CD4-positive, alpha-beta T cell treated with Interleukin-12 subunit alpha and Interleukin-12 subunit beta, for 1 hour (primary cell): ENCODE measurements around the gene NRG3.

ENCODE experiments used
- DNase-seq: peaks from one replicate; pipeline ENCODE4 v3.0.0-alpha.2; 2020

The NRG3 gene

GRCh38 chr10:82742898-82743297, 867.9 kb downstream of the NRG3 start:
- DNase-seq = no peak

GRCh38 chr10:82750538-82750937, 875.5 kb downstream of the NRG3 start:
- no peak for DNase-seq

GRCh38 chr10:82757397-82757796, 882.4 kb downstream of the NRG3 start:
- no peak for DNase-seq

- no peak for DNase-seq
Observed at GRCh38 chr10:82757901-82758300, 882.9 kb downstream of the NRG3 start.

- DNase-seq = no peak
Observed at GRCh38 chr10:82759050-82759449, 884.1 kb downstream of the NRG3 start.

- DNase-seq = no peak
Observed at GRCh38 chr10:82762641-82763040, 887.6 kb downstream of the NRG3 start.

GRCh38 chr10:82768040-82768439, 893.0 kb downstream of the NRG3 start:
- no peak for DNase-seq

- DNase-seq = no peak
Observed at GRCh38 chr10:82778908-82779307, 903.9 kb downstream of the NRG3 start.

GRCh38 chr10:82796510-82796909, 921.5 kb downstream of the NRG3 start:
- DNase-seq = no peak

- DNase-seq = no peak
Observed at GRCh38 chr10:82801289-82801688, 926.3 kb downstream of the NRG3 start.

- no peak for DNase-seq
Observed at GRCh38 chr10:82811621-82812020, 936.6 kb downstream of the NRG3 start.

GRCh38 chr10:82813856-82814255, 938.9 kb downstream of the NRG3 start:
- DNase-seq = no peak

- DNase-seq = no peak
Observed at GRCh38 chr10:82814635-82815034, 939.6 kb downstream of the NRG3 start.

GRCh38 chr10:82815680-82816079, 940.7 kb downstream of the NRG3 start:
- no peak for DNase-seq

GRCh38 chr10:82817676-82818422, 942.9 kb downstream of the NRG3 start:
- DNase-seq = no peak

GRCh38 chr10:82821043-82821442, 946.0 kb downstream of the NRG3 start:
- DNase-seq = no peak

GRCh38 chr10:82826132-82826531, 951.1 kb downstream of the NRG3 start:
- DNase-seq = no peak

- DNase-seq = no peak
Observed at GRCh38 chr10:82827901-82828300, 952.9 kb downstream of the NRG3 start.

GRCh38 chr10:82847242-82847641, 972.2 kb downstream of the NRG3 start:
- no peak for DNase-seq

GRCh38 chr10:82850191-82850590, 975.2 kb downstream of the NRG3 start:
- DNase-seq = no peak

- no peak for DNase-seq
Observed at GRCh38 chr10:82856957-82857613, 982.1 kb downstream of the NRG3 start.

GRCh38 chr10:82861889-82862288, 986.9 kb downstream of the NRG3 start:
- no peak for DNase-seq

GRCh38 chr10:82865366-82865765, 990.4 kb downstream of the NRG3 start:
- no peak for DNase-seq

GRCh38 chr10:82866424-82867020, 991.5 kb downstream of the NRG3 start:
- no peak for DNase-seq
